ENCODE data around the gene PCARE.

- TF ChIP-seq EZH2 (IDR thresholded peaks at IDR 0.05; ENCODE audit: low read length, missing control alignments) = no peak
- no peak for TF ChIP-seq CTCF (conservative IDR thresholded peaks at IDR 0.05 in 1 of 2, IDR thresholded peaks at IDR 0.05 in 1 of 2; ENCODE audit: low read depth in 1 of 2, low read length in 2 of 2)
Measured at GRCh38 chr2:29033656-29034055, 40.7 kb downstream of the PCARE start.

All from fibroblast of lung (primary cell).